ENCODE results near the gene SYNPO2. TPM values are rescaled to one million over a fixed set of nuclear protein-coding genes. Genes with fewer than 3 reads are reported as not detected.

SYNPO2 gene
- total RNA-seq, 6 experiments from 2014 or later: 2.7 to 11.2 (median 8.2) TPM

GRCh38 chr4:118942465-118942864 lies 53.8 kb downstream of the SYNPO2 start:
- TF ChIP-seq POLR2A (IDR thresholded peaks at IDR 0.05) (no peak), CTCF (IDR thresholded peaks at IDR 0.05) (no peak)
- peak in 1 of 4 donors; percentile 42 for ATAC-seq

GRCh38 chr4:118947095-118947494 lies 58.4 kb downstream of the SYNPO2 start:
- Histone ChIP-seq H3K27ac (no peak overlapping the region), H3K9me3 (no peaks in the 10 kb centered on the region), H3K4me1 (no peaks in the 10 kb centered on the region), H3K4me3 (no peak overlapping the region), H3K27me3 (no peaks in the 10 kb centered on the region), H3K36me3 (no peaks in the 10 kb centered on the region)
- intact Hi-C loops (cut with DNase I): no loop called here
- WGBS (ENCODE audit: insufficient coverage, low coverage, low lambda C conversion rate, missing lambda C conversion rate): 64% methylated on average over 2 of the region's 2 CpGs
- no peak for DNase-seq
- TF ChIP-seq CTCF (IDR thresholded peaks at IDR 0.05): no peak
- TF ChIP-seq POLR2A (IDR thresholded peaks at IDR 0.05): no peak
- no peak for ATAC-seq

More at GRCh38 chr4:118942465-118942864, 53.8 kb downstream of the SYNPO2 start:
- Histone ChIP-seq H3K9me3 (no peaks in the 10 kb centered on the region), H3K4me3 (no peak overlapping the region), H3K27me3 (no peaks in the 10 kb centered on the region), H3K27ac (no peak overlapping the region), H3K36me3 (no peaks in the 10 kb centered on the region), H3K4me1 (peaks cover 0 to 11% (median 3%) of the 10 kb centered on the region in 4 donors)
- WGBS (ENCODE audit: insufficient coverage, low coverage, low lambda C conversion rate, missing lambda C conversion rate): 62% methylated on average over 1 of the region's 1 CpG
- intact Hi-C loops (cut with DNase I): no loop called here
- DNase-seq: no peak

- TF ChIP-seq POLR2A (IDR thresholded peaks at IDR 0.05): no peak
- TF ChIP-seq CTCF (IDR thresholded peaks at IDR 0.05): no peak
- no peaks in the 10 kb centered on the region for H3K27me3 ChIP-seq
- H3K27ac ChIP-seq: no peak overlapping the region
- no peaks in the 10 kb centered on the region for H3K9me3 ChIP-seq
- H3K4me1 ChIP-seq: no peaks in the 10 kb centered on the region
- no peak for DNase-seq
- no peak for ATAC-seq
- 40% methylated on average over 3 of the region's 3 CpGs for WGBS (ENCODE audit: insufficient coverage, low coverage, low lambda C conversion rate, missing lambda C conversion rate)
- no peaks in the 10 kb centered on the region for H3K36me3 ChIP-seq
- H3K4me3 ChIP-seq: no peak overlapping the region
- intact Hi-C loops (cut with DNase I): no loop called here
Observed at GRCh38 chr4:118948545-118949144, 60.0 kb downstream of the SYNPO2 start.

- H3K27ac ChIP-seq: no peak overlapping the region
- no peak for TF ChIP-seq POLR2A (IDR thresholded peaks at IDR 0.05)
- no peak for TF ChIP-seq CTCF (IDR thresholded peaks at IDR 0.05)
- ATAC-seq (no peak), DNase-seq (no peak)
- 45% methylated on average over 2 of the region's 2 CpGs for WGBS (ENCODE audit: insufficient coverage, low coverage, low lambda C conversion rate, missing lambda C conversion rate)
- H3K27me3 ChIP-seq: no peaks in the 10 kb centered on the region
- intact Hi-C loops (cut with DNase I): no loop called here
- H3K9me3 ChIP-seq: no peaks in the 10 kb centered on the region
- H3K4me3 ChIP-seq: no peak overlapping the region
- H3K4me1 ChIP-seq: no peaks in the 10 kb centered on the region
- no peaks in the 10 kb centered on the region for H3K36me3 ChIP-seq
Observed at GRCh38 chr4:118950224-118950623, 61.6 kb downstream of the SYNPO2 start.
